ENCODE measurements around the gene HCN1.

GRCh38 chr5:45336464-45336863 lies 359.7 kb downstream of the HCN1 start:
- TF ChIP-seq CTCF (IDR thresholded peaks at IDR 0.05; ENCODE audit: low read depth, low read length, poor library complexity, severe bottlenecking), result no peak
- no peak for TF ChIP-seq EZH2phosphoT487 (IDR thresholded peaks at IDR 0.05; ENCODE audit: borderline replicate concordance, low read length)
